Calu3 (cell line): ENCODE results near the gene PTPRA. TPM values are rescaled to one million over a fixed set of nuclear protein-coding genes. Genes with fewer than 3 reads are reported as not detected.

Source experiments
- BruUV-seq: library from RNA; stranded (reverse); fragments of 400-500 nt; replicated peaks from 2 replicates; lab custom pipeline; 2021; lab: Mats Ljungman, UMichigan
- CTCF ChIA-PET: fragments of 300-600 bp; sonication (Branson Sonifier 250); formaldehyde crosslinking; loops from one replicate; lab custom pipeline; 2022; ENCODE audit warnings: antibody characterized with exemption; lab: Charles Lee
- DNase-seq: peaks from one replicate; pipeline ENCODE4 v3.0.0; 2022
- H3K27ac Mint-ChIP-seq: one replicate; pipeline ENCODE4 v1.8.0; 2022; ENCODE audit warnings: mixed read lengths; ENCODE audit not compliant: unreplicated experiment
- H3K27me3 Mint-ChIP-seq: one replicate; pipeline ENCODE4 v1.8.0; 2022; ENCODE audit warnings: mixed read lengths; ENCODE audit not compliant: unreplicated experiment
- H3K36me3 Mint-ChIP-seq: one replicate; pipeline ENCODE4 v1.8.0; 2022; ENCODE audit warnings: mild to moderate bottlenecking, moderate library complexity, mixed read lengths; ENCODE audit not compliant: insufficient read depth, unreplicated experiment
- H3K4me1 Mint-ChIP-seq: one replicate; pipeline ENCODE4 v1.8.0; 2022; ENCODE audit warnings: mild to moderate bottlenecking, low read depth, mixed read lengths; ENCODE audit not compliant: unreplicated experiment
- H3K4me3 Mint-ChIP-seq: one replicate; pipeline ENCODE4 v1.8.0; 2022; ENCODE audit warnings: mild to moderate bottlenecking, low read depth, moderate library complexity, mixed read lengths; ENCODE audit not compliant: unreplicated experiment
- H3K9me3 Mint-ChIP-seq: one replicate; pipeline ENCODE4 v1.8.0; 2022; ENCODE audit warnings: low read depth, mixed read lengths; ENCODE audit not compliant: unreplicated experiment
- intact Hi-C: fragments of 100-400 bp; cut with micrococcal nuclease; formaldehyde crosslinking; loops from one replicate; pipeline ENCODE4 v1.10.0; 2022; ENCODE audit not compliant: unreplicated experiment
- total RNA-seq: library from RNA; stranded (reverse); gene quantifications from 2 replicates; pipeline ENCODE4 v1.2.3, GENCODE V29; 2022
- TF ChIP-seq, protein P1 (sequence below): fragments of 200-600 bp; IDR thresholded peaks from one replicate; pipeline ENCODE4 v1.8.0; 2022; ENCODE audit warnings: antibody characterized with exemption; ENCODE audit not compliant: unreplicated experiment

The PTPRA gene
- total RNA-seq, 1 experiment from 2014 or later = 30.2 TPM

DNA sequence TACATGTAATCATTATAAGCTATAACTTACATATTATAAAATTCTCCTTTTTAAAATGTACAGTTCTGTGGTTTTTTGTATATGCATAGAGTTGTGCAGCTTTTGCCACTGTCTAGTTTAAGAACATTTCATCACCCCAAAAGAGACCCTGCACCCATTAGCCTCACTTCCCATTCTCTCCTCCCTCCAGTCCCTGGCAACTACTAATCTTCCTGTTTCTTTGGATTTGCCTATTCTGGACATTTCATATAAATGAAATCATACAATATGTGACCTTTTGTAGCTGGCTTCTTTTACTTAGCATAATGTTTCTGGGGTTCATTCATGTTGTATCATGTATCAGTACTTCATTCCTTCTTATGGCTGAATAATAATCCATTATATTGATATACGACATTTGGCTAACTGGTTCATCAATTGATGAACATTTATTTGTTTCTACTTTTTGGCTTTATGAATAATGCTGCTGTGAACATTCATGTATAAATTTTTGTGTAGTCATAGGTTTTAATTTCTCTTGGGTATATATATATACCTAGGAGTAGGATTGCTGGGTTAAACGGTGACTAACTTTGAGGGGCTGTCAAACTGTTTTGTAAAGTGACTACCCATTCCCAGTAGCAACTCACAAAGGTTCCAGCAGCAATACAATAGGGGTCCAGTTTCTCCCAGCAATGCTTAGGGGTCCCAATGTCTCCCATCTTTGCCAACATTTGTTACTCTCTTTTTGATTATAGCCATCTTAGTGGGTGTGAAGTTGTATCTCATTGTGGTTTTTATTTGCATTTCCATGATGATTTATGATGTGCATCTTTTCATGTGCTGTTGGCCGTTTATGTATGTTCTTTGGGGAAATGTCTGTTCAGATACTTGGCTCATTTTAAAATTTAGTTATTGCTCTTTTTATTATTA lies 10.7 kb downstream of the PTPRA start:
- H3K27ac Mint-ChIP-seq = no peak overlapping the region
- no peaks in the 10 kb centered on the region for H3K36me3 Mint-ChIP-seq
- TF ChIP-seq, protein P1, sequence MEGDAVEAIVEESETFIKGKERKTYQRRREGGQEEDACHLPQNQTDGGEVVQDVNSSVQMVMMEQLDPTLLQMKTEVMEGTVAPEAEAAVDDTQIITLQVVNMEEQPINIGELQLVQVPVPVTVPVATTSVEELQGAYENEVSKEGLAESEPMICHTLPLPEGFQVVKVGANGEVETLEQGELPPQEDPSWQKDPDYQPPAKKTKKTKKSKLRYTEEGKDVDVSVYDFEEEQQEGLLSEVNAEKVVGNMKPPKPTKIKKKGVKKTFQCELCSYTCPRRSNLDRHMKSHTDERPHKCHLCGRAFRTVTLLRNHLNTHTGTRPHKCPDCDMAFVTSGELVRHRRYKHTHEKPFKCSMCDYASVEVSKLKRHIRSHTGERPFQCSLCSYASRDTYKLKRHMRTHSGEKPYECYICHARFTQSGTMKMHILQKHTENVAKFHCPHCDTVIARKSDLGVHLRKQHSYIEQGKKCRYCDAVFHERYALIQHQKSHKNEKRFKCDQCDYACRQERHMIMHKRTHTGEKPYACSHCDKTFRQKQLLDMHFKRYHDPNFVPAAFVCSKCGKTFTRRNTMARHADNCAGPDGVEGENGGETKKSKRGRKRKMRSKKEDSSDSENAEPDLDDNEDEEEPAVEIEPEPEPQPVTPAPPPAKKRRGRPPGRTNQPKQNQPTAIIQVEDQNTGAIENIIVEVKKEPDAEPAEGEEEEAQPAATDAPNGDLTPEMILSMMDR = no peak
- no peak overlapping the region for H3K4me3 Mint-ChIP-seq
- H3K4me1 Mint-ChIP-seq = peaks cover 13% of the 10 kb centered on the region
- no peak for DNase-seq
- intact Hi-C loops = no loop called here
- no peaks in the 10 kb centered on the region for H3K27me3 Mint-ChIP-seq
- CTCF ChIA-PET = interaction anchor here (0.7 kb wide), 1 partner anchor 1009 kb away, joined by 3 read pairs; no protein-coding TSS in a partner anchor
- no peaks in the 10 kb centered on the region for H3K9me3 Mint-ChIP-seq
- BruUV-seq = no TSS peak

DNA sequence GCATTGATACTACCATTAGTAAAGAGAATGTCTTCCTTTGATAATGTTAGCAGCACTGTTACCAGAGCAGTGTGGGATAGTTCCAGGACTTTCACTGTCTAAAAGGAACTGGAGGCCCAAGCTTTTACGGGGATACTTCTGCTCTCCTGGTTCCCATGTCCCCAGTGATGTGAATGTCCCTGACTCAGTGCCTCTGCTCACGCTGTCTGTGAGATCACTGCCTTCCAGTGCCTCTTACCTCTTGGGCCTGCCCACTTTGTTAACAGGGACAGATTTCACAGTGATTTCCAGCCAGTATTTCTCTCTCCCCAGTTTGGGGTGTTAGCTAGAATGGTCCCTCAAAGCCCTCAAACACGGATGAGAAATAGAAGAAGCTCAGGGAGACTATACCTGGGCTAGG lies 14.4 kb downstream of the PTPRA start:
- no peaks in the 10 kb centered on the region for H3K27me3 Mint-ChIP-seq
- no peak for DNase-seq
- peaks cover 27% of the 10 kb centered on the region for H3K4me1 Mint-ChIP-seq
- intact Hi-C loops = no loop called here
- H3K27ac Mint-ChIP-seq = no peak overlapping the region
- TF ChIP-seq, protein P1 = no peak
- H3K36me3 Mint-ChIP-seq = no peaks in the 10 kb centered on the region
- no peaks in the 10 kb centered on the region for H3K9me3 Mint-ChIP-seq
- CTCF ChIA-PET = no interaction called here
- no peak overlapping the region for H3K4me3 Mint-ChIP-seq
- BruUV-seq = no TSS peak

DNA sequence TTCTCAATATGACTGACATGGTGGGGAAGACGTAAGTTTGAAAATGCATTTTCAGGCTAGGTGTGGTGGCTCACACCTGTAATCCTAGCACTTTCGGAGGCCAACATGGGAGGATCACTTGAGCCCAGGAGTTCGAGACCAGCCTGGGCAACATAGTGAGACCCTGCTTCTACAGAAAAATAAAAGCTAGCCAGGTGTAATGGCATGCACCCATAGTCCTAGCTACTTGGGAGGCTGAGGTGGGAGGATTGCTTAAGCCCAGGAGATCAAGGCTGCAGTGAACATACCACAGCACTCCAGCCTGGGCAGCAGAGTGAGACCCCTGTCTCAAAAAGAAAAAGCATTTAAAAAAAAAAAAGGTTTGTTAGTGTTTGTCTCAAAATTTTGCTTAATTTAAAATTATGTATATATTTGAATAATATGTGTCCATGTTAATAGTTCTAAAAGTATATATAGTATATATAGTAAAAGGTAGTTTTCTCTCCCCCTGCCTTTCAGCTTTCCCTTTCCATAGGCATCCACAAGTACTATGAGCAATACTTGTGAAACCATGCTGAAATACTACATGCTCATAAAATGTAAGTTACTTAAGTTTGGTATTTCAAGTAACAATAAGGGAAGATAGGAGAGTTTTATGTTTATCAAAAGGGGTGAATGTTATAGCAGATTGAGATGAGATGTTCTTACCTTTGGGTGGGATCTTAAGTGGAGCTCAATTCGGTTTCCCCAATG lies 15.1 kb downstream of the PTPRA start:
- no peak for DNase-seq
- Mint-ChIP-seq H3K27ac (no peak overlapping the region), H3K4me3 (no peak overlapping the region), H3K4me1 (peaks cover 27% of the 10 kb centered on the region), H3K9me3 (no peaks in the 10 kb centered on the region), H3K36me3 (no peaks in the 10 kb centered on the region), H3K27me3 (no peaks in the 10 kb centered on the region)
- CTCF ChIA-PET = no interaction called here
- TF ChIP-seq, protein P1 = no peak
- no TSS peak for BruUV-seq
- intact Hi-C loops = no loop called here

DNA sequence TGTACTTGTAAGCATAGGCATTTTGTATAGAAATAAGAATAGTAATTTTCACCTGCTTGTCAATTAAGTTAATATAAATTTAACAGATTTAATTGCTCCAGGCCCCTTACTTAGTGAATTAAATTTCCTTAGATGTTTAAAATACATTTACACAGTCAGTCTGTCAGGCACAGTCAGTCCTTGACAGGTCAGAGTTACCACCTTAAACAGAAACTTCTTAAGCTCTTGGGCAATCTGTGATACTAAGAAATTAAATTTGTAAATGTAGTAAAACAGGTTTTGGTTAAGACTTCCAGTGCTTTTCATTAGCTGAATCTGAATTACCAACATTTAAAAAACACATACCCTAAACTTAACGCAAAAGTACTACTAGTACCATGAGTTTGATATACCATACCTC lies 15.9 kb downstream of the PTPRA start:
- H3K27ac Mint-ChIP-seq = no peak overlapping the region
- CTCF ChIA-PET = no interaction called here
- BruUV-seq = no TSS peak
- no peaks in the 10 kb centered on the region for H3K36me3 Mint-ChIP-seq
- intact Hi-C loops = no loop called here
- TF ChIP-seq, protein P1 = no peak
- H3K4me1 Mint-ChIP-seq = peaks cover 20% of the 10 kb centered on the region
- DNase-seq = no peak
- H3K4me3 Mint-ChIP-seq = no peak overlapping the region
- no peaks in the 10 kb centered on the region for H3K27me3 Mint-ChIP-seq
- H3K9me3 Mint-ChIP-seq = no peaks in the 10 kb centered on the region
